ENCODE results near the gene FBL.

GRCh38 chr19:39864118-39864517, 17.9 kb upstream of the FBL start:
- TF ChIP-seq CTCF (IDR thresholded peaks at IDR 0.05 in 8 of 11, conservative IDR thresholded peaks at IDR 0.05 in 3 of 11) = no peak
- TF ChIP-seq POLR2A (IDR thresholded peaks at IDR 0.05) = no peak
- no peak for TF ChIP-seq POLR2AphosphoS5 (IDR thresholded peaks at IDR 0.05)
